ENCODE data around the gene CCDC158.
A peak's percentile ranks its signal among the peaks of the same experiment; 100 is the strongest.
"Not testable (repeated sequence)": the region's sequence is repeated elsewhere in the genome, so short reads cannot be mapped to it uniquely, and the experiment has no call there.

Gene CCDC158

GRCh38 chr4:76458297-76458696 lies 37.4 kb upstream of the CCDC158 start:
- ChIA-PET POLR2A (ENCODE audit: low non-redundant PET) (no interaction called here), CTCF (no interaction called here)
- TF ChIP-seq CTCF (conservative IDR thresholded peaks at IDR 0.05; ENCODE audit: low read depth) = no peak
- no peak overlapping the region for H3K27ac ChIP-seq
- DNase-seq (ENCODE audit: low spot score) = no peak

GRCh38 chr4:76457885-76458284 lies 36.9 kb upstream of the CCDC158 start:
- peak; percentile 34 for DNase-seq (ENCODE audit: low spot score)
- H3K27ac ChIP-seq = no peak overlapping the region
- POLR2A ChIA-PET (ENCODE audit: low non-redundant PET) = no interaction called here
- CTCF ChIA-PET = no interaction called here
- TF ChIP-seq CTCF (conservative IDR thresholded peaks at IDR 0.05; ENCODE audit: low read depth) = no peak

- H3K27ac ChIP-seq; DNase-seq (ENCODE audit: low spot score); POLR2A ChIA-PET (ENCODE audit: low non-redundant PET): not testable (repeated sequence)
- CTCF ChIA-PET = interaction anchor here (0.7 kb wide), 1 partner anchor 50 kb away, joined by 3 read pairs; no protein-coding TSS in a partner anchor
These were observed 33.1 kb upstream of the CCDC158 start for GRCh38 chr4:76454073-76454472.

GRCh38 chr4:76453232-76453631 lies 32.3 kb upstream of the CCDC158 start:
- no peak for TF ChIP-seq CTCF (conservative IDR thresholded peaks at IDR 0.05; ENCODE audit: low read depth)
- ChIA-PET POLR2A (ENCODE audit: low non-redundant PET) (no interaction called here), CTCF (interaction anchor here (0.7 kb wide), 1 partner anchor 51 kb away, joined by 3 read pairs; no protein-coding TSS in a partner anchor)
- no peak for DNase-seq (ENCODE audit: low spot score)
- no peak overlapping the region for H3K27ac ChIP-seq

GRCh38 chr4:76449833-76450232 lies 28.9 kb upstream of the CCDC158 start:
- TF ChIP-seq CTCF (conservative IDR thresholded peaks at IDR 0.05; ENCODE audit: low read depth) = no peak
- no peak overlapping the region for H3K27ac ChIP-seq
- DNase-seq (ENCODE audit: low spot score) = no peak
- CTCF ChIA-PET = no interaction called here
- POLR2A ChIA-PET (ENCODE audit: low non-redundant PET) = no interaction called here

GRCh38 chr4:76449362-76449767 lies 28.4 kb upstream of the CCDC158 start:
- no peak overlapping the region for H3K27ac ChIP-seq
- no peak for DNase-seq (ENCODE audit: low spot score)
- no peak for TF ChIP-seq CTCF (conservative IDR thresholded peaks at IDR 0.05; ENCODE audit: low read depth)
- POLR2A ChIA-PET (ENCODE audit: low non-redundant PET) = no interaction called here
- CTCF ChIA-PET = no interaction called here

GRCh38 chr4:76448211-76448610 lies 27.3 kb upstream of the CCDC158 start:
- CTCF ChIA-PET = interaction anchor here (1.0 kb wide), 1 partner anchor 11 kb away, joined by 3 read pairs; no protein-coding TSS in a partner anchor
- DNase-seq (ENCODE audit: low spot score) = no peak
- TF ChIP-seq CTCF (conservative IDR thresholded peaks at IDR 0.05; ENCODE audit: low read depth) = no peak
- H3K27ac ChIP-seq = no peak overlapping the region
- POLR2A ChIA-PET (ENCODE audit: low non-redundant PET) = no interaction called here

Data from RWPE1 (cell line).